Activated B cell treated with CpG ODN at 0.5 μM for 24 hours (primary cell): ENCODE results near the gene PTPA. TPM values are rescaled to one million over a fixed set of nuclear protein-coding genes. Genes with fewer than 3 reads are reported as not detected.
"Not testable (repeated sequence)": the region's sequence is repeated elsewhere in the genome, so short reads cannot be mapped to it uniquely, and the experiment has no call there.

ENCODE experiments used
- ATAC-seq: fragments of 200-7000 bp; cut with Tn5 transposase; one replicate; pipeline ENCODE4 v1.10.0; 2021; ENCODE audit warnings: low read depth, mild to moderate bottlenecking, moderate library complexity
- CTCF ChIA-PET: fragments of 350-600 bp; sonication (Branson Sonifier 250); formaldehyde crosslinking; loops from one replicate; lab custom pipeline; 2021; ENCODE audit warnings: antibody characterized with exemption; lab: Charles Lee
- POLR2A ChIA-PET: fragments of 350-600 bp; sonication (Branson Sonifier 250); formaldehyde crosslinking; loops from one replicate; lab custom pipeline; 2021; ENCODE audit warnings: antibody characterized with exemption; lab: Charles Lee
- DNase-seq: peaks from one replicate; pipeline ENCODE4 v3.0.0; 2022
- H3K27ac Mint-ChIP-seq: one replicate; pipeline ENCODE4 v1.8.0; 2020; ENCODE audit warnings: mixed read lengths
- H3K27me3 Mint-ChIP-seq: one replicate; pipeline ENCODE4 v1.8.0; 2021; ENCODE audit warnings: mixed read lengths
- H3K36me3 Mint-ChIP-seq: one replicate; pipeline ENCODE4 v1.8.0; 2021; ENCODE audit warnings: low read depth, mixed read lengths
- H3K4me1 Mint-ChIP-seq: one replicate; pipeline ENCODE4 v1.8.0; 2021; ENCODE audit warnings: mixed read lengths
- H3K4me3 Mint-ChIP-seq: one replicate; pipeline ENCODE4 v1.8.0; 2020; ENCODE audit warnings: mild to moderate bottlenecking, mixed read lengths
- H3K9me3 Mint-ChIP-seq: one replicate; pipeline ENCODE4 v1.8.0; 2020; ENCODE audit warnings: mixed read lengths
- CTCF ChIP-seq: fragments of 200-600 bp; IDR thresholded peaks from one replicate; pipeline ENCODE4 v1.8.0; 2022; ENCODE audit warnings: antibody characterized with exemption, mild to moderate bottlenecking
- intact Hi-C: fragments of 100-400 bp; cut with micrococcal nuclease; formaldehyde crosslinking; loops from one replicate; pipeline ENCODE4 v1.15.1; 2024
- total RNA-seq: library from RNA; stranded (reverse); gene quantifications from 2 replicates; pipeline ENCODE4 v1.2.3, GENCODE V29; 2022

Gene PTPA
- total RNA-seq, 1 donor from 2014 or later: 67.2 TPM

GRCh38 chr9:129161534-129161837 is 50.3 kb downstream of the PTPA start:
- DNase-seq (no peak), ATAC-seq (no peak)
- ChIA-PET CTCF (no interaction called here), POLR2A (no interaction called here)
- no peak for TF ChIP-seq CTCF
- Mint-ChIP-seq H3K9me3 (no peaks in the 10 kb centered on the region), H3K4me3 (no peak overlapping the region), H3K36me3 (no peaks in the 10 kb centered on the region), H3K27ac (no peak overlapping the region), H3K27me3 (no peaks in the 10 kb centered on the region), H3K4me1 (no peaks in the 10 kb centered on the region)
- intact Hi-C loops: no loop called here

GRCh38 chr9:129162497-129163197 is 51.4 kb downstream of the PTPA start:
- Mint-ChIP-seq H3K4me3 (no peak overlapping the region), H3K27ac (no peak overlapping the region), H3K4me1 (peaks cover 7% of the 10 kb centered on the region), H3K9me3 (no peaks in the 10 kb centered on the region), H3K27me3 (no peaks in the 10 kb centered on the region), H3K36me3 (no peaks in the 10 kb centered on the region)
- no peak for DNase-seq
- intact Hi-C loops: no loop called here
- ATAC-seq: no peak
- CTCF ChIA-PET: no interaction called here
- TF ChIP-seq CTCF: no peak
- POLR2A ChIA-PET: no interaction called here

GRCh38 chr9:129163198-129163670 is 52.0 kb downstream of the PTPA start:
- CTCF ChIA-PET, DNase-seq, POLR2A ChIA-PET, H3K4me3 Mint-ChIP-seq, H3K36me3 Mint-ChIP-seq, H3K27ac Mint-ChIP-seq, H3K9me3 Mint-ChIP-seq, H3K4me1 Mint-ChIP-seq, H3K27me3 Mint-ChIP-seq, ATAC-seq, intact Hi-C loops: not testable (repeated sequence)

GRCh38 chr9:129163753-129164152 is 52.5 kb downstream of the PTPA start:
- TF ChIP-seq CTCF: no peak
- ATAC-seq: no peak
- ChIA-PET POLR2A (no interaction called here), CTCF (no interaction called here)
- Mint-ChIP-seq H3K27me3 (peaks cover 2% of the 10 kb centered on the region), H3K27ac (no peak overlapping the region), H3K36me3 (no peaks in the 10 kb centered on the region), H3K9me3 (no peaks in the 10 kb centered on the region), H3K4me1 (peaks cover 10% of the 10 kb centered on the region), H3K4me3 (no peak overlapping the region)
- intact Hi-C loops: no loop called here
- no peak for DNase-seq

- ATAC-seq (no peak), DNase-seq (no peak)
- intact Hi-C loops: no loop called here
- Mint-ChIP-seq H3K27ac (no peak overlapping the region), H3K36me3 (no peaks in the 10 kb centered on the region), H3K4me3 (no peak overlapping the region), H3K4me1 (peaks cover 10% of the 10 kb centered on the region), H3K27me3 (peaks cover 2% of the 10 kb centered on the region), H3K9me3 (no peaks in the 10 kb centered on the region)
- no peak for TF ChIP-seq CTCF
- POLR2A ChIA-PET: no interaction called here
- CTCF ChIA-PET: interaction anchor here (2.3 kb wide), 1 partner anchor 21 kb away, joined by 5 read pairs; no protein-coding TSS in a partner anchor
These were observed 53.2 kb downstream of the PTPA start for GRCh38 chr9:129164246-129164930.
